Activated gamma-delta T cell treated with Interleukin-2 at 50 U/mL for 16 hours (primary cell): Measurements from ENCODE around the gene ZNF594.
"Not testable (repeated sequence)": the region's sequence is repeated elsewhere in the genome, so short reads cannot be mapped to it uniquely, and the experiment has no call there.

Source experiments
- DNase-seq: peaks from one replicate; pipeline ENCODE4 v3.0.0-alpha.2; 2020

Gene ZNF594

DNA sequence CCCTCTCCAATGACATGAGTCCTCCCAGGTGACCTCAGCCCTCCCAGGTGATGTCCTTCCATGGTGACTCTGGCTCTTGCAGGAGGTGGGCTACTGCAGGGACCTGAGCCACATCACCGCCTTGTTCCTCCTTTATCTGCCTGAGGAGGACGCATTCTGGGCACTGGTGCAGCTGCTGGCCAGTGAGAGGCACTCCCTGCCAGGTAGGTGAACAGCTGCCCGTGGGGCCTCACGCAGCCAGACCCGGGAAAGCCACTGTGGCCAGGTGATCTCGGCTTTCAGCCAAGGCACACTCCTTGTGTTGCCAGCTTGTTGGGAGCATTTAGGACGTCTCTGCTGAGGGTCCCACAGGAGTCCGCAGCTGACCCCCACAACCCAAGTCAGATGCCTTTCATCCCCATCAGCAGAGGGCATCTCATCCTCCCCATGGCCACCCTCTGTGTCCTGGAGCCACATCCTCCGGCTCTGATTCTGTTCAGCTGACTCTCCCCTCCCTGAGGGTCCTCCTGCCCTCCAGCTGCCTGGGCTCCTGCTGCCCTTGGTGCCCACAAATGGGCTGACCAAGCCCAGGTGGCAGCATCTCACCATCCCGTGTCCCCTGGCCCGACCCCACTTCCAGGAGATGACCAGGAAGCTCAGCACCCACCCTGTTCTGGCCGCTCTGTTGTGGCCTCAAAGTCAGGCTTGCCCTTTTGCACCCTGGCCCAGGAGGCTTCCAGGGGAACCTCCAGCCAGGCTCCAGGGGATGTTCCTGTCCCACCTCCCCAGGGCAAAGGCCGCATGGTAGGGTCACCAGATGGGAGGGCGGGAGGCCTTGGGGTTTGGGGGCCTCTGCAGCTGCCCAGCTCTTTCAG is 55.7 kb downstream of the ZNF594 start:
- no peak for DNase-seq

DNA sequence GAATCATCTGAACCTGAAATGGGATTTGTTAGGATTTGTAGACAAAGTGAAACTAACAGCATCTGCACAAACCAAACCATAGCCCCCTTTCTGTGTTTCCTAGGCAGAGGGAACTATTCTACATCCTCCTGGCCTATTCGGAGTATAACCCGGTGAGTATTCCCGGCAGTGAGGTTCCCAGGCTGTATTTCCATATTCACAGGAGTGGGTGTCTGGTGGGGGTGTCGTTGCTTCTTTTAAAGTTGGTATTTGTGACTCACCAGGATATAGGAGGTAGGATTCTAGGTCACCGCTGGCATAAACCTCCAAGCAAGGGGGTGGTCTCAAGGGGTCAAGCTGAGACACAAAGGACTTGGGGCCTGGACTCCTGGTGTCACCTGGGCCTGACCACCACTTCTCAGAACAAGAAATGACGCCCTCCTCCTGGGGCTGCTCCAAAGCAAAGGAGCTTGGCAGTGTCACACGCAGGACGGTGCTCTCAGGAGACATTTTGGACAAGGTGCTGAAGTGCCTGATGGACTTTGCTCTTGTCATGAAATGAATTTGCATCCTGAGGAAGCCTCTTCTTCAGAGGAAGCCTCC is 56.4 kb downstream of the ZNF594 start:
- DNase-seq, result not testable (repeated sequence)

DNA sequence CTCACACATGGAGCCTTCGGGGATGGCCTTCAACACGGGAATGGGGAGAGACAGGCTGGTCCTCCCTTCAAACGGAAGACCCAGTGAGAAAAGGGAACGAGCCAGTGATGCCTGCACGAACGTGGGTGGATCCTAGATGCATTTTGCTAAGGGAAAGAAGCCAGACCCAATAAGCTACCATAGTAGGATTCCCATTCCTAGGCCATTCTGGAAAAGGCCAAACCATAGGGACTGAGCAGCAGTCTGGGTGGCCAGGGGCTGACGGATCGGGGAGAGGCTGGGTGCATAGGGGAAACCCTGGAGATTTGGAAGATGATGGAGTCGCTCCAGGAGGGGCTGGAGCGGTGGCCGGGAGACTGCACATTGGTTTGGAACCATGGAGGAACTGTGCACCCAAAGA is 57.1 kb downstream of the ZNF594 start:
- DNase-seq, result not testable (repeated sequence)

- DNase-seq, result not testable (repeated sequence)
Measured at GRCh38 chr17:5133961-5134360, 57.7 kb downstream of the ZNF594 start.

GRCh38 chr17:5133311-5133710 is 58.4 kb downstream of the ZNF594 start:
- no peak for DNase-seq

DNA sequence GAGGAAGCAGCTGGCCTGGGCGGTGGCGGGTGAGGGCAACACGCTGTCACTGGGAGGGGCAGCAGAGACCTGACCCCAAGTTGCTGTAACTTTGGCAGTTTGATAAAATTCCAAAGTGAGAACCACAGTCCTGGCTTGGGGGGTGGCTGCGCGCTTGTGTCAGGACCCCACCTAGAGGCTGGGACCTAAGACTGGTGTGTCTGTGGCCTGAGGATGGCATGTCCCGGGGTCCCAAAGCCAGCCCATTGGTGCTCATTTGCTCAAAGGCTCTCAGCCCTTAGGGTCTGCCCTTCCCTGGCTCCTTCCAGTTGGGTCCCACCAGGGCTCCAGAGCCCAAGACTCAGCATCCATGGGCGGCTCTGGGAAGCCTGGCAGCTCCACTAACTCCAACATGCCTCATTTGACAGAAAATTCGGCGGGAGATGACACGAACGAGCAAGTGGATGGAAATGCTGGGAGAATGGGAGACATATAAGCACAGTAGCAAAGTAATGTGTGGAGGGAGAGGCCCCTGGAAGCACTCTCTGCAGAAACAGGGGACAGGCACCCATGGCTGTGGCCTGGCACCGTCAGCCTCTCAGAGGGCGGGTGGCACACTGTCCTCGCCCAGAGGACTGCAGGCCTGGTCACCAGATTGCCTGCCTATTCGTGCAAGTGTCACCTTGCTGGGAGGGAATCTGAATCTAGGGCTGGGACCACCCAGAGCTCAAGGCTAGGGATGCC is 59.0 kb downstream of the ZNF594 start:
- not testable (repeated sequence) for DNase-seq

- DNase-seq, result not testable (repeated sequence)
Measured at GRCh38 chr17:5131799-5132502, 59.7 kb downstream of the ZNF594 start.

- DNase-seq, result no peak
Measured at GRCh38 chr17:5131146-5131715, 60.4 kb downstream of the ZNF594 start.

DNA sequence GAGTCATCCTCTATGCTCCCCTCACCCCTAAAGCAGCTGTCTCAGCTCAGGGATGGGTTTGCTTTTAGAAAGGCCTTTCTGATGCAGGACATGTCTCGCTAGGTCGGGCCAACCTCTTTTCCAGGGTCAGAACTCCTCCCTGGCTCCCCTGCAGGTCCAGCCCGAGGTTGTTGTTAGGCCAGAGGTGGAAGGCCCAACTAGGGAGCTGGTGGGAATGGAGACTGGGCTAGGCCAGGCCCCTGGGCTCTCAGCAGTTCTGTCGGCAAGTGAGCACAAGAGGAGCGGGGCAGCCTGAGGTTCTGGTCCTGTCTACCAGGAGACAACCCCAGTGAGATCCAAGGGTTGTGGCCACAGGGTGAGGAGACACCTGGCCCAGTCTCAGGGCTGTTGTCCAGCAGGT is 61.0 kb downstream of the ZNF594 start:
- DNase-seq, result not testable (repeated sequence)

DNA sequence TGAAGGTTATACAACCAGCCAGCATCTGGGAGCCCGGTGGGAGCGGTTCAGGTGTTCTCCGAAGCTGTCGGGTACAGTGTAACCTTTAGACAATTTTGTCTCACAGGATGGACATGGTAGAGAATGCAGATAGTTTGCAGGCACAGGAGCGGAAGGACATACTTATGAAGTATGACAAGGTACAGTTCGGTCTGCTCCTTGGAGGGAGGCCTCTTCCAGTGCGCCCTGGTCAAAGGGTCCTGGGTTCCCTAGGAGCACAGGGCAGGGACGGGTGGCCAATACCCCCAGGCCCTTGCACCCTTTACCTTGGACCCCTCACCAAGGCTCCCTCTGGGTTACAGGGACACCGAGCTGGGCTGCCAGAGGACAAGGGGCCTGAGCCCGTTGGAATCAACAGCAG is 61.4 kb downstream of the ZNF594 start:
- DNase-seq, result not testable (repeated sequence)

DNA sequence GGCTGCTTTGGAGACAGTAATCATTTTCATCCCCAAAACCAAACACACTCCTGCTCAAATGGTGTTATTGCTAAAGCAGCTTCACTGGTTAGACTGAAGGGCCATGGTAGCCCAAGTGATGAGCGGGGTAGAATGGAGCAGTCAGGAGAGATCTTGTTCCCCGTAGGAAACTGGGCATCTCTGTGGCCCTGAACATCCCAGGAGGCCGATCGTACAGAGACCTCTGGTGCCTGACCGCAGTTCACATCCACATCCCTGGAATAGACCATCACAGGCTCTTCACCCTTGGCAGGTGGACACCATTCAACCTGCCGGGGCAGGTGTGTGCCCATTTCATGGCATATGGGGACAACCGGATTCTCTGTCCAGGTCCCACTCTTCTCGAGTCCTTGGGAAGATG is 61.9 kb downstream of the ZNF594 start:
- DNase-seq, result not testable (repeated sequence)
